C1 segment of cervical spinal cord (tissue), 14 donors: ENCODE data around the gene TRMO.
"Not testable (repeated sequence)": the region's sequence is repeated elsewhere in the genome, so short reads cannot be mapped to it uniquely, and the experiment has no call there.

ENCODE experiments used
- DNase-seq, 14 donors: peaks; one replicate each; lab custom pipeline; 2025; lab: John Stamatoyannopoulos, UW

The TRMO gene

GRCh38 chr9:97921959-97922724 is at the start of gene TRMO:
Gene TRMO, minus strand, starts transcription at chr9:97922500. Its CDS starts 7 bp downstream, at chr9:97922493.
- peak; percentile 80 to 100 (median 99) for DNase-seq

GRCh38 chr9:97970165-97970564 is 47.9 kb upstream of the TRMO start:
- no peak for DNase-seq

- no peak for DNase-seq
Observed at GRCh38 chr9:97969014-97969413, 46.7 kb upstream of the TRMO start.

- DNase-seq = no peak
Observed at GRCh38 chr9:97966493-97966892, 44.2 kb upstream of the TRMO start.

- no peak for DNase-seq
Observed at GRCh38 chr9:97964901-97965300, 42.6 kb upstream of the TRMO start.

- DNase-seq = no peak
Observed at GRCh38 chr9:97963232-97963631, 40.9 kb upstream of the TRMO start.

- no peak for DNase-seq
Observed at GRCh38 chr9:97962575-97962974, 40.3 kb upstream of the TRMO start.

- no peak for DNase-seq
Observed at GRCh38 chr9:97962136-97962535, 39.8 kb upstream of the TRMO start.

- DNase-seq = no peak
Observed at GRCh38 chr9:97961361-97961760, 39.1 kb upstream of the TRMO start.

- DNase-seq = not testable (repeated sequence)
Observed at GRCh38 chr9:97960678-97961328, 38.5 kb upstream of the TRMO start.

GRCh38 chr9:97959585-97959984 is 37.3 kb upstream of the TRMO start:
- no peak for DNase-seq

- DNase-seq = peak in 3 of 14 donors; percentile 9 to 28 (median 10)
Observed at GRCh38 chr9:97958812-97959511, 36.7 kb upstream of the TRMO start.

GRCh38 chr9:97956331-97956730 is 34.0 kb upstream of the TRMO start:
- no peak for DNase-seq

- peak in 1 of 14 donors; percentile 22 for DNase-seq
Observed at GRCh38 chr9:97954550-97954989, 32.3 kb upstream of the TRMO start.

- DNase-seq = not testable (repeated sequence)
Observed at GRCh38 chr9:97950873-97951272, 28.6 kb upstream of the TRMO start.

- not testable (repeated sequence) for DNase-seq
Observed at GRCh38 chr9:97947094-97947493, 24.8 kb upstream of the TRMO start.

GRCh38 chr9:97945470-97945869 is 23.2 kb upstream of the TRMO start:
- DNase-seq = not testable (repeated sequence)

GRCh38 chr9:97944612-97945011 is 22.3 kb upstream of the TRMO start:
- no peak for DNase-seq

GRCh38 chr9:97943308-97943855 is 21.1 kb upstream of the TRMO start:
- no peak for DNase-seq

GRCh38 chr9:97941323-97941722 is 19.0 kb upstream of the TRMO start:
- no peak for DNase-seq

- no peak for DNase-seq
Observed at GRCh38 chr9:97940741-97941140, 18.4 kb upstream of the TRMO start.

GRCh38 chr9:97940233-97940632 is 17.9 kb upstream of the TRMO start:
- no peak for DNase-seq
